Duodenal mucosa (tissue), 2 donors: ENCODE measurements around the gene DNAJB12.

Experiments
- H3K27ac ChIP-seq: one replicate; pipeline ENCODE4 v1.7.0; 2013; ENCODE audit warnings: low read depth, low read length
- H3K27me3 ChIP-seq, 2 donors: one replicate each; pipeline ENCODE4 v1.7.0; 2013; ENCODE audit warnings: low read length in 2 of 2, control low read depth in 1 of 2; ENCODE audit not compliant: insufficient read depth in 2 of 2, control insufficient read depth in 1 of 2
- H3K36me3 ChIP-seq, 2 donors: one replicate each; pipeline ENCODE4 v1.7.0; 2013; ENCODE audit warnings: low read length in 2 of 2, control low read depth in 1 of 2; ENCODE audit not compliant: insufficient read depth in 2 of 2, control insufficient read depth in 1 of 2
- H3K4me1 ChIP-seq, 2 donors: one replicate each; pipeline ENCODE4 v1.7.0; 2013; ENCODE audit warnings: low read length in 2 of 2, control low read depth in 1 of 2; ENCODE audit not compliant: insufficient read depth in 2 of 2, control insufficient read depth in 1 of 2
- H3K4me3 ChIP-seq, 2 donors: one replicate each; pipeline ENCODE4 v1.7.0; 2013; ENCODE audit warnings: low read length in 2 of 2, low read depth in 1 of 2
- H3K9ac ChIP-seq, 2 donors: one replicate each; pipeline ENCODE4 v1.7.0; 2013; ENCODE audit warnings: low read length in 2 of 2, low read depth in 1 of 2
- H3K9me3 ChIP-seq, 2 donors: one replicate each; pipeline ENCODE4 v1.7.0; 2013; ENCODE audit warnings: low read length in 2 of 2, control low read depth in 1 of 2; ENCODE audit not compliant: control insufficient read depth in 1 of 2

The DNAJB12 gene

DNA sequence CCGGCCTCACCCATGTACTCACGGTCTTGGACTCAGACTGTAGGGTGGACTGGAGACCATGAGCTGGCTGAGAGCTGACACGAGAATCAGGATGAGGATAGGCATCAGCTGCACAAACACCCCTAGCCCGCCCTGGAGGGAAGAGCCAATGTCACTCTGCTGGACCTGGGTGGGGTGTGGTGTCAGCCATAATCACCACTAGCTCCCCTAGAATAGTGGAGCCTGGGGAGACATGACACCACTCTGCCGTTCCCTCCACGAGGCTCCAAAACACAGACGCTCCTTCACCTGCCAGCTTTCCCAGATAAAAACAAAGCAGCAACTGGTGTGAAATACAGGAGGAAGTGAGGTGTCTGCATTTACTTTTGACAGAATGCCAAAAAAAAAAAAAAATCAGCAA lies 16.5 kb downstream of the DNAJB12 start:
- Histone ChIP-seq H3K4me1 (peaks cover 31 to 32% of the 10 kb centered on the region in 2 donors), H3K27ac (no peak overlapping the region)

GRCh38 chr10:72337722-72338121 lies 17.0 kb downstream of the DNAJB12 start:
- Histone ChIP-seq H3K27me3 (no peaks in the 10 kb centered on the region), H3K27ac (no peak overlapping the region), H3K36me3 (peaks cover 29 to 57% of the 10 kb centered on the region in 2 donors), H3K9ac (no peak overlapping the region), H3K4me3 (no peak overlapping the region), H3K9me3 (no peaks in the 10 kb centered on the region), H3K4me1 (peaks cover 32 to 37% of the 10 kb centered on the region in 2 donors)

More for the DNA sequence above, 16.5 kb downstream of the DNAJB12 start:
- Histone ChIP-seq H3K9ac (no peak overlapping the region), H3K4me3 (no peak overlapping the region), H3K9me3 (no peaks in the 10 kb centered on the region), H3K36me3 (peaks cover 33 to 62% of the 10 kb centered on the region in 2 donors), H3K27me3 (no peaks in the 10 kb centered on the region)

DNA sequence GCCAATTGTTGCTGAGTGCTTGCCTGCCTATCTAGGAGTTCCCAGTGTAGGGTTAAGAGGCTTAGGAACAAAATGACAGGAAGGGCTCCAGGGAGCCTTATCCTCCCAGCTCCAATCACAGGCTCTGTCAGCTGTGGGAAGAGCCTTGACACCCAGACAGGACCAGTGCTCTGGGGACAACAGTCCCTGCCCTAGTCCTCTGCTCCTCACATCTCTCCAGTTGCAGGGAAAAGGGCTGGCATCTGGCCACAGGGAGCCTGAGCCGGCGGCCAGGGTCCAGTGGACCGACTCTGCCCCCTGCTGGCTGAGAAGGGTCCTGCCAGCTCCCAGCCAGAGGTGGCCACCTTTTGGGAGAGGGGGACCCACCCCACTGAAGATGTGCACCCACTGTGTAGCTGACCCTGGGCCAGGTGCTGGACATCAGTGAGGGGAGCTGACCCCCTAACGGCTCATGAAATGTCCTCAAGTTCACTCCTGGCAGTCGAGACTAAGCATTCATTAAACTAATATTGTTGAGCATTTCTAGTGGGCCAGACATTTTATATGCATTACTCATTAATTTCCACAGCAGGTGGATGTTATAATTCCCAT lies 17.6 kb downstream of the DNAJB12 start:
- H3K36me3 ChIP-seq = peaks cover 29 to 51% of the 10 kb centered on the region in 2 donors
- no peak overlapping the region for H3K4me3 ChIP-seq
- peaks cover 36 to 41% of the 10 kb centered on the region in 2 donors for H3K4me1 ChIP-seq
- peak overlapping the region; percentile 39 for H3K27ac ChIP-seq
- peak overlapping the region in 1 of 2 donors; percentile 38 for H3K9ac ChIP-seq
- no peaks in the 10 kb centered on the region for H3K9me3 ChIP-seq
- H3K27me3 ChIP-seq = no peaks in the 10 kb centered on the region

DNA sequence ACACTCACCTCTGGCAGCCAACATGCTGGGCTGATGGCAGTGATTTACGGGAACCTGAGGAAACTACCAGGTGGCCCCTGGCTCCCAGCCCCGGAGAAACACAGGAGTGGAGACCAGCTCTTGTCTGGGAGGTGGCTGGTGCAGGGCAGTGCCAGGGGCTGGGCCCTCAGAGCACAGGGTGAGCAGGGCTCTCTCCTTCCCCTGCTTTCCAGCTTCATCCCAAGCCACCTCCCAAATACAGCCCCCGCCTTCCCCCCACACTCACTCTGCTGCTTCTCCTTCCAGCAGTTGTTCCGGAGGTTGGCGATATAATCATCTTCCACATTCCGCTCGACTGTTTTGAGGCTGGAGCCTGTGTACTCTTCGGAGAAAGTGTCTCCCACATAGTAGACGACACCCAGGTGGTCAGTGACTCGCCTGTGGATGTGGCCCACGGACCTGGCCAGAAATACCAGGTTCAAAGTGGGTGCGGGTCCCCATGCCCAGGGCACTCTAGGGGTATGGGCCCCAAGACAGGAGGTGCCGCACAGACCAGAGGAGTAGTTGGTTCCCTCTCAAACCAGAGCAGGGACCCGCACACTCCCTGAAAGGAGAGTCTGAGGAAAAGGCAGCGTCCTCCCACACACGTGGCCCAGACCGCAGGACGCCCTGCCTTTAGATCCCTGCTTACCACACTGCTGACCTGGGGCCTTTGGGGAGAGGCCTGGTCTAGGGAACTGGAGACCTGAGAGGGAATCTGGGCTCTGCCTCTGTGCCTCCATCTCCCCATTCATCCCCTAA lies 18.3 kb downstream of the DNAJB12 start:
- peaks cover 29 to 47% of the 10 kb centered on the region in 2 donors for H3K36me3 ChIP-seq
- H3K27me3 ChIP-seq = no peaks in the 10 kb centered on the region
- H3K4me3 ChIP-seq = no peak overlapping the region
- H3K9me3 ChIP-seq = no peaks in the 10 kb centered on the region
- peaks cover 42 to 48% of the 10 kb centered on the region in 2 donors for H3K4me1 ChIP-seq
- peak overlapping the region in 1 of 2 donors; percentile 38 for H3K9ac ChIP-seq
- H3K27ac ChIP-seq = peak overlapping the region; percentile 39

GRCh38 chr10:72335394-72336258 lies 19.1 kb downstream of the DNAJB12 start:
- H3K9ac ChIP-seq = peak overlapping the region in 1 of 2 donors; percentile 20
- H3K4me3 ChIP-seq = peak overlapping the region in 1 of 2 donors; percentile 48
- H3K4me1 ChIP-seq = peaks cover 49 to 54% of the 10 kb centered on the region in 2 donors

GRCh38 chr10:72334825-72335393 lies 19.8 kb downstream of the DNAJB12 start:
- Histone ChIP-seq H3K36me3 (peaks cover 29 to 34% of the 10 kb centered on the region in 2 donors), H3K4me1 (peaks cover 52 to 56% of the 10 kb centered on the region in 2 donors), H3K4me3 (peak overlapping the region; percentile 28 to 48), H3K27me3 (no peaks in the 10 kb centered on the region), H3K27ac (peak overlapping the region; percentile 86), H3K9me3 (no peaks in the 10 kb centered on the region), H3K9ac (peak overlapping the region in 1 of 2 donors; percentile 20)

More at GRCh38 chr10:72335394-72336258, 19.1 kb downstream of the DNAJB12 start:
- H3K27ac ChIP-seq = peak overlapping the region; percentile 86
- H3K27me3 ChIP-seq = no peaks in the 10 kb centered on the region
- peaks cover 29 to 39% of the 10 kb centered on the region in 2 donors for H3K36me3 ChIP-seq
- H3K9me3 ChIP-seq = no peaks in the 10 kb centered on the region

DNA sequence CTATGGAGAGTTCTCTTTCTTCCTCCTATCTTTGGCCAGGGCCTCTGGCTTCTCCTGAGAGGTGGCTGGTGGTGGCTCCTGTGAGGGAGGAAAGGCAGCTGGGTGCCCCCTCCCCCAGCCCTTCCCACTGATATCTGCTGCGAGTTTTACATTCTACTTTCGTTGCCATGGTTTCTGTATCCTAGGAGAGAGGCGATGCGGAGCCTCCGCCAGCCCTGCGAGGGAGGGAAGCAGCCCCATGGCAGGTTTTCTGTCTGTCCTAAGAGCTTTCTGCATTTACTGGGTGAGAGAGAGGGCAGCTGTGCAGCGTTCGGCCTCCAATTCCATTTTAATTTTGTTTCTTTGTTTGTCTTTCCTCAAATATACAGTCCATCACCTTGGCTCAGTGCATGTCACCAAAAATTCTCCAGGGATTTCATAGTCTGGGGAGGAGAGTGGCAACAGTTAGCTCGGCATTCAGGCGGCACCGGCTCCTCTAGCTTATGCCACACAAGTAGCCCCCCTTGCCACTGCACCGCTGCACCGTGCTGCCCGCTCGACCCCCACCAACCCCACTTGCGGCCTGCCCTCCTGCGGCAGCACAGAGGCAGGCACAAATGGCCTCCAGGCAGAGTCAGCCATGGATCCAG lies 20.4 kb downstream of the DNAJB12 start:
- H3K27me3 ChIP-seq = no peaks in the 10 kb centered on the region
- peaks cover 29 to 34% of the 10 kb centered on the region in 2 donors for H3K36me3 ChIP-seq
- H3K27ac ChIP-seq = peak overlapping the region; percentile 74
- peak overlapping the region; percentile 13 to 28 for H3K4me3 ChIP-seq
- H3K9me3 ChIP-seq = no peaks in the 10 kb centered on the region
- H3K4me1 ChIP-seq = peaks cover 57 to 62% of the 10 kb centered on the region in 2 donors
- H3K9ac ChIP-seq = no peak overlapping the region

- H3K9me3 ChIP-seq = no peaks in the 10 kb centered on the region
- peaks cover 65 to 67% of the 10 kb centered on the region in 2 donors for H3K4me1 ChIP-seq
- no peak overlapping the region for H3K9ac ChIP-seq
Measured at GRCh38 chr10:72333112-72334015, 21.4 kb downstream of the DNAJB12 start.

More at GRCh38 chr10:72333112-72334015, 21.4 kb downstream of the DNAJB12 start:
- Histone ChIP-seq H3K27me3 (no peaks in the 10 kb centered on the region), H3K4me3 (no peak overlapping the region), H3K27ac (no peak overlapping the region), H3K36me3 (peaks cover 28 to 33% of the 10 kb centered on the region in 2 donors)
